ENCODE results near the gene UNCX.

UNCX gene

DNA sequence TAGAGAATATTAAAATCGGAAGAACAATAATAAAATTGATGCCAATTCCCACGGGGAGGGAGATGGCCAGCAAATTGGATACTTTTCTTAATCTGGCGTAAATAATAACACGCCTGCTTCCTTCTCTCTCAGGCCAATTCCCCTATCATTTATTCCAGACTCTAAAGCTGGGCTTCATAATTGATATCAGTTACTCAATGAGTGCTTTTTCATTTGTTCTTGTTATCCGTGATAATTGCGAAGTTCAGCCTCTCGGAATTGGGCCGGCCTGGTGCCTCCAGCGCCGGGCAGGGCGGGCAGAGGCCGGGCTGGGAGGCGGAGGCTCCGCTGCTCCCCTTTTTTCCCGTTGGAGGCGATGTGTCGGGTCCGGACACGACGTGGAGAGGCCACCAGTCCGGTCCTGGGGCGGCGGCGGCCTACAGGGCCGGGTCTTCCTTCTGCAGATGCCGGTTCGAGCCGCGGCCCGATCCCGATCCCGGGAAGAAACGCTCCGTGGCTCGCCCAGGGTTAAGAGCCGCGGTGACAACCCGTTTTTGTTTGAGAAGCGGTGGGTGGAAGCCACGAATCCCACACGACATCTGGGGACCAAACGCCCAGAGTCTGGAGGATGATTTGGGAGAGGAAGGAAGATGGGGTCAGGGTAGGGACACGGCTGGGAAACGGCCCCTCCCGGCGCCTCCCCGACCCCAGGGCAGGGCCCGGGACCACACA is 13.6 kb downstream of the UNCX start:
- no peak for DNase-seq (ENCODE audit: low read depth)
- TF ChIP-seq, protein P1, sequence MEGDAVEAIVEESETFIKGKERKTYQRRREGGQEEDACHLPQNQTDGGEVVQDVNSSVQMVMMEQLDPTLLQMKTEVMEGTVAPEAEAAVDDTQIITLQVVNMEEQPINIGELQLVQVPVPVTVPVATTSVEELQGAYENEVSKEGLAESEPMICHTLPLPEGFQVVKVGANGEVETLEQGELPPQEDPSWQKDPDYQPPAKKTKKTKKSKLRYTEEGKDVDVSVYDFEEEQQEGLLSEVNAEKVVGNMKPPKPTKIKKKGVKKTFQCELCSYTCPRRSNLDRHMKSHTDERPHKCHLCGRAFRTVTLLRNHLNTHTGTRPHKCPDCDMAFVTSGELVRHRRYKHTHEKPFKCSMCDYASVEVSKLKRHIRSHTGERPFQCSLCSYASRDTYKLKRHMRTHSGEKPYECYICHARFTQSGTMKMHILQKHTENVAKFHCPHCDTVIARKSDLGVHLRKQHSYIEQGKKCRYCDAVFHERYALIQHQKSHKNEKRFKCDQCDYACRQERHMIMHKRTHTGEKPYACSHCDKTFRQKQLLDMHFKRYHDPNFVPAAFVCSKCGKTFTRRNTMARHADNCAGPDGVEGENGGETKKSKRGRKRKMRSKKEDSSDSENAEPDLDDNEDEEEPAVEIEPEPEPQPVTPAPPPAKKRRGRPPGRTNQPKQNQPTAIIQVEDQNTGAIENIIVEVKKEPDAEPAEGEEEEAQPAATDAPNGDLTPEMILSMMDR (IDR thresholded peaks at IDR 0.05; ENCODE audit: insufficient read depth, low read depth, low read length, missing control alignments), result no peak
- H3K4me3 ChIP-seq (ENCODE audit: low read length), result no peak overlapping the region

DNA sequence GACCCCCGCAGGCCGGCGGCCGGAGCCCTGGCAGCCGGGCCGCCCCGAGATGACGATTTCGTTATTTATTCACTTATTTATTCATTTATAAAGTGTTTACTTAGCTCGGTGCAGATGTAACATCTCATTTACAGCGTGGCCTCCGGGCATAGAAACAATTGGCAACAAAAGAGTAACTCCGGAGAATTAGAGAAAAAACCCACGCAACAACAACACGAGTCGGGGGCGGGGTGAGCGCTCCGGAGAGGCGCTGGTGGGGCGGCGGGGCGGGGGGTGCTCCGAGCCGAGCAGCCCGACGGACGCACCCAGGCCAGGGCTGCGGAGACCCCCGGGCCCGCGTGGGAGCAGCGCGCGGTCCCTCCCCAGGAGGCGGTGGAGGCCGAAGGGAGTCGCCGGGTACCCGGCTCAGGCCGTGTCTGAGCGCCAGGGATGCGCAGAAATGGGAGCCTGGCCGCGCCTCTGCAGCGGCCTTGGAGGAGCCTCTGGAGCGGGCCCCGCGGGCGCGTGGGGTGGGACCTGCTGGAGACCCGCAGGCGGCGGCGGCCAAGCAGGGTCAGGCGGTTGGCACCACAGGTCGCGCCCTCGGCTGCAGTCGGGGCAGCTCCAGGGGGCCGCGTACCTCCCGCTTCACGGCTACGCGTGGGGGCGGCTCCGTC is 14.3 kb downstream of the UNCX start:
- DNase-seq (ENCODE audit: low read depth), result no peak
- no peak overlapping the region for H3K4me3 ChIP-seq (ENCODE audit: low read length)
- TF ChIP-seq, protein P1 (IDR thresholded peaks at IDR 0.05; ENCODE audit: insufficient read depth, low read depth, low read length, missing control alignments), result no peak

DNA sequence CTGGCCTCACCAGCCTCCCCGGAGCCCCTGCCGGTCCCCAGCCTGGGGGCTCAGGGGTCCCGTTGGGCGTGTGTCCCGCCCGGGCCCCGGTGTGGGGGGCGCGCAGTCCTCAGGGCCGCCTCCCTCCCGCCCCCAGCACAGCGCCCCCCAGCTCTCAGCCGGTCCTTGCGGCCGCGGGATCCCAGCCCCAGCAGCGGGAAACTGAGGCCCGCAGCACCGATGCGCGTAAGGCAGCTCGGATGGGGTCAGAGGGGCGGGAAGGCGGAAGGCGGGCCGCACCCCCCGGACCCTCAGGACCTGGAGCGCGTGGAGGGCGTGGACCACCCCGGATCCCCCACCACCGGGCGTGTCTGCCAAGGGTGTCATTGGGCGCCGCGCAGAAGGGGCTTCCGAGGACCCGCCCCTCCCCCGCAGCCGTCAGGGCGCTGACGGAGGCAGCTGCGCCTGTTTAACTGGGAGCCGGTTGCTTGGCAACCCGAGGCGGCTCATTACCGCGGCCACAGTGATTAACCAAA is 14.9 kb downstream of the UNCX start:
- no peak overlapping the region for H3K4me3 ChIP-seq (ENCODE audit: low read length)
- no peak for DNase-seq (ENCODE audit: low read depth)
- TF ChIP-seq, protein P1 (IDR thresholded peaks at IDR 0.05; ENCODE audit: insufficient read depth, low read depth, low read length, missing control alignments), result no peak

GRCh38 chr7:1248143-1248915 is 15.7 kb downstream of the UNCX start:
- no peak for DNase-seq (ENCODE audit: low read depth)
- TF ChIP-seq, protein P1 (IDR thresholded peaks at IDR 0.05; ENCODE audit: insufficient read depth, low read depth, low read length, missing control alignments), result no peak
- H3K4me3 ChIP-seq (ENCODE audit: low read length), result no peak overlapping the region

- DNase-seq (ENCODE audit: low read depth), result no peak
- H3K4me3 ChIP-seq (ENCODE audit: low read length), result no peak overlapping the region
- TF ChIP-seq, protein P1 (IDR thresholded peaks at IDR 0.05; ENCODE audit: insufficient read depth, low read depth, low read length, missing control alignments), result no peak
These were observed 16.4 kb downstream of the UNCX start for GRCh38 chr7:1248916-1249581.

GRCh38 chr7:1249731-1250130 is 17.1 kb downstream of the UNCX start:
- no peak overlapping the region for H3K4me3 ChIP-seq (ENCODE audit: low read length)
- TF ChIP-seq, protein P1 (IDR thresholded peaks at IDR 0.05; ENCODE audit: insufficient read depth, low read depth, low read length, missing control alignments), result no peak
- DNase-seq (ENCODE audit: low read depth), result no peak

Data from epithelial cell of esophagus (primary cell).